CD8-positive, alpha-beta memory T cell (primary cell): ENCODE results near the gene TOM1L2. TPM values are rescaled to one million over a fixed set of nuclear protein-coding genes. Genes with fewer than 3 reads are reported as not detected.

Experiments
- CTCF ChIA-PET: fragments of 350-600 bp; sonication (Branson Sonifier 250); formaldehyde crosslinking; loops from one replicate; lab custom pipeline; 2021; ENCODE audit warnings: antibody characterized with exemption; lab: Charles Lee
- POLR2A ChIA-PET: fragments of 350-600 bp; sonication (Branson Sonifier 250); formaldehyde crosslinking; loops from one replicate; lab custom pipeline; 2021; ENCODE audit warnings: antibody characterized with exemption; lab: Charles Lee
- DNase-seq, 5 donors: peaks; one replicate each; pipeline versions ENCODE4 v3.0.0 to v3.0.0-alpha.2; 2020 to 2022; ENCODE audit warnings: mixed read lengths in 1 of 5
- H3K27ac ChIP-seq: one replicate; pipeline ENCODE4 v1.7.0; 2013; ENCODE audit warnings: low read depth, mild to moderate bottlenecking, low read length, moderate library complexity
- H3K27me3 ChIP-seq: 2 replicates; pipeline ENCODE4 v1.7.0; 2013; ENCODE audit warnings: low read length, mild to moderate bottlenecking; ENCODE audit not compliant: insufficient read depth, poor library complexity, severe bottlenecking
- H3K36me3 ChIP-seq: 2 replicates; pipeline ENCODE4 v1.7.0; 2013; ENCODE audit warnings: mild to moderate bottlenecking, low read length, moderate library complexity; ENCODE audit not compliant: insufficient read depth
- H3K4me1 ChIP-seq: 2 replicates; pipeline ENCODE4 v1.7.0; 2013; ENCODE audit warnings: mild to moderate bottlenecking, low read length, moderate library complexity; ENCODE audit not compliant: insufficient read depth
- H3K4me3 ChIP-seq: 2 replicates; pipeline ENCODE4 v1.7.0; 2013; ENCODE audit warnings: mild to moderate bottlenecking, low read length
- H3K9me3 ChIP-seq: 2 replicates; pipeline ENCODE4 v1.7.0; 2013; ENCODE audit warnings: mild to moderate bottlenecking, low read length
- H3K27ac Mint-ChIP-seq, 8 donors: one replicate each; pipeline ENCODE4 v1.8.0; 2020 to 2021; ENCODE audit warnings: mixed read lengths in 8 of 8, mild to moderate bottlenecking in 6 of 8, inconsistent platforms in 3 of 8, moderate library complexity in 3 of 8
- H3K27me3 Mint-ChIP-seq, 2 donors: one replicate each; pipeline ENCODE4 v1.8.0; 2020 to 2021; ENCODE audit warnings: mixed read lengths in 2 of 2, mild to moderate bottlenecking in 1 of 2, moderate library complexity in 1 of 2
- H3K36me3 Mint-ChIP-seq, 3 donors: one replicate each; pipeline ENCODE4 v1.8.0; 2020 to 2021; ENCODE audit warnings: mixed read lengths in 3 of 3, inconsistent platforms in 1 of 3, mild to moderate bottlenecking in 1 of 3
- H3K4me1 Mint-ChIP-seq, 3 donors: one replicate each; pipeline ENCODE4 v1.8.0; 2020 to 2021; ENCODE audit warnings: mixed read lengths in 3 of 3, inconsistent platforms in 1 of 3, mild to moderate bottlenecking in 1 of 3
- H3K4me3 Mint-ChIP-seq, 7 donors: one replicate each; pipeline ENCODE4 v1.8.0; 2020 to 2021; ENCODE audit warnings: mixed read lengths in 7 of 7, mild to moderate bottlenecking in 6 of 7, moderate library complexity in 4 of 7, inconsistent platforms in 2 of 7
- H3K9me3 Mint-ChIP-seq, 5 donors: one replicate each; pipeline ENCODE4 v1.8.0; 2020 to 2022; ENCODE audit warnings: mixed read lengths in 5 of 5, mild to moderate bottlenecking in 3 of 5, moderate library complexity in 2 of 5, inconsistent platforms in 1 of 5
- polyA plus RNA-seq: library from polyadenylated mRNA; unstranded; fragments of 300-500 nt; fragmentation: Illumina TruSeq; gene quantifications from one replicate; pipeline ENCODE4 v1.2.3, GENCODE V29; 2021
- total RNA-seq, 2 experiments: library from RNA; stranded (reverse); gene quantifications; one replicate each; pipeline ENCODE4 v1.2.3, GENCODE V29; 2021

Gene TOM1L2
- total and polyA plus RNA-seq, 3 experiments from 2014 or later, result 6.5 to 11.3 (median 10.0) TPM

DNA sequence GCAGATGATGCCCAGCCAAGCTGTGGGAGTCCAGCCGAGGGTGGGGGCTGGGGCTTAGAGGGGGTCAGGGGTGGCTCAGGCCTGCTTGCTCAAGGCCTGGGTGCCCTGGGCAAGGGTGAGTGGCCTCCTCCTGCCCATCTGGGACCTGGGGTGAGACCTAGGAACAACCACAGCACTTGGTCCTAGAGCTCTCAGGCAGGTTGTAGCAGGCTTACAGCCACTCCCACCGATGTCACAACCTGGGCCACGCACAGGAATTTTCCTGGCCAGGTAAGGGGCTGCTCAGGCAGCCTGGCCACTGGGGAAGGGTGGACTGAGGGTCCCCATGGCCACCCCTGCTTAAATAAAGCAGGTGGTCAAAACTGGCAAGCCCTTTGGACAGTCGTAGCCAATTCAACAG is 129.1 kb downstream of the TOM1L2 start:
- Mint-ChIP-seq H3K27me3 (no peaks in the 10 kb centered on the region), H3K27ac (peak overlapping the region in 1 of 8 donors; percentile 46), H3K4me3 (no peak overlapping the region), H3K9me3 (no peaks in the 10 kb centered on the region), H3K4me1 (peaks cover 18 to 46% (median 22%) of the 10 kb centered on the region in 3 donors), H3K36me3 (peaks cover 0 to 2% (median 0%) of the 10 kb centered on the region in 3 donors)
- ChIA-PET POLR2A (no interaction called here), CTCF (no interaction called here)
- no peaks in the 10 kb centered on the region for H3K36me3 ChIP-seq
- H3K27me3 ChIP-seq, result no peaks in the 10 kb centered on the region
- no peak for DNase-seq
- H3K9me3 ChIP-seq, result no peaks in the 10 kb centered on the region
- H3K4me3 ChIP-seq, result no peak overlapping the region
- H3K4me1 ChIP-seq, result peaks cover 33% of the 10 kb centered on the region
- H3K27ac ChIP-seq, result no peak overlapping the region

DNA sequence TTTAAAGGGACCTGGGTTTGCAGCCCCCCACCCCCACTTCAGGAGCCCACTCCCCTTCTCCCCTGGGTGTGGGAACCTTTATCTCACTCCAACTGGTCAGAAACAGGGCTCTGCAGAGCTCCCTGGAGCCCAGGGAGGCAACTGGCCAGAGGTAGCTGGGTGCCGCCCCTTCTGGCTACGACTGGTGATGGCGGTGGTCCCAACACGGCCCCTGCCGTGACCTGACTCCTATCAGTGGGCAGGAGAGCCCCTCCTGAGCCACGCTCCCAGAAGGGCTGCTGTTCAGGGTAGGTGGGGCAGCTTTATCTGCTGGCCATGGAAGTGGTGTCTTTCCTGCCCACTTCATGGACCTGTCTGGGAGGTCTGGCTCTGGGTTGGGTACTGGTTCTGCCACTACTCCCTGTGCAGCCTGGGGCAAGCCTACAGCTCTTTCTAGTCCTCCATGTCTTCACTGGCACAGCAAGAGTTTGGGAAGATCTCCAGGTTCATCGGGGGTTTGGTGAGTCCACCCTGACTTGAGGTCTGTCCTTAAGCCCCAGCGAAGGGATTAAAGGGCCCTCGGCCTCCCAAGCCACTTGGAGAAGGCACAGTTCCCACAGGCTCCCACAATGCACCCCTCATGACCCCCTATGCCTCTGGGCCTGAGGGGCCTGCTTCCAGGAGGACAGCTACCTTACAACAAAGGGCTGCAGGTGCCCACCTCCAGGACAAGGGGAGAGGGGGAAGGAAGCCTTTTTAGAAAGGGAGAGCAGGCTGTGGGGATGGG is 129.9 kb downstream of the TOM1L2 start:
- H3K27ac Mint-ChIP-seq, result peak overlapping the region in 5 of 8 donors; percentile 29 to 94 (median 54)
- no peak overlapping the region for H3K4me3 ChIP-seq

DNA sequence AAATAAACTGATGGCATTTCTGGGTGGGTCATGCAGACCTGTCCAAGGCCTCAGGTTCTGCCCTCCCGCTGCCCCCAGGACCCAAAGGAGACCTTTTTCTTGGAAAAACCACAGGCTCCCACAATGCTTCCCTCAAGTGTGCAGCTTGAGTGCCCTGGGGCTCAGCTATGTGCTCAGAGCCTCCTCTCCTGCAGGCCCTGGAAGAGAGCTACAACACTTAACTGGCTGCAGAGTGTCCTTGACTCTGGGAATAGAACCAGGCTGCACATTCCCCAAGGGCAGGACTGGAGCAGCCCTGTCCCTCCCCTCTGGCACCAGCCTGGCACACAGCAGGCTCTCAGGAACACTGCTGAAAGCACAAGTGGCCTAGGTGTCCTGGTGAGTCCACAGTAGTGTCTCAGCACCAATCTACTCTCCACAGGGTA is 130.6 kb downstream of the TOM1L2 start:
- POLR2A ChIA-PET, result interaction anchor here (1.1 to 1.4 kb wide), 2 partner anchors 8 to 19 kb away, joined by 3 to 6 read pairs; no protein-coding TSS in a partner anchor

More for the DNA sequence above, 129.9 kb downstream of the TOM1L2 start:
- H3K27ac ChIP-seq, result peak overlapping the region; percentile 97
- H3K9me3 Mint-ChIP-seq, result no peaks in the 10 kb centered on the region
- no peaks in the 10 kb centered on the region for H3K9me3 ChIP-seq
- peaks cover 18 to 46% (median 20%) of the 10 kb centered on the region in 3 donors for H3K4me1 Mint-ChIP-seq
- H3K4me1 ChIP-seq, result peaks cover 34% of the 10 kb centered on the region
- CTCF ChIA-PET, result interaction anchor here (1.2 to 1.7 kb wide), 2 partner anchors 20 to 37 kb away, joined by 3 to 5 read pairs; no protein-coding TSS in a partner anchor
- H3K4me3 Mint-ChIP-seq, result peak overlapping the region in 2 of 7 donors; percentile 14 to 69
- H3K27me3 Mint-ChIP-seq, result peaks cover 0 to 2% of the 10 kb centered on the region in 2 donors
- no peaks in the 10 kb centered on the region for H3K27me3 ChIP-seq
- no peak for DNase-seq
- POLR2A ChIA-PET, result interaction anchor here (1.4 kb wide), 1 partner anchor 20 kb away, joined by 3 read pairs; no protein-coding TSS in a partner anchor
- H3K36me3 Mint-ChIP-seq, result peaks cover 0 to 2% (median 0%) of the 10 kb centered on the region in 3 donors
- H3K36me3 ChIP-seq, result no peaks in the 10 kb centered on the region

DNA sequence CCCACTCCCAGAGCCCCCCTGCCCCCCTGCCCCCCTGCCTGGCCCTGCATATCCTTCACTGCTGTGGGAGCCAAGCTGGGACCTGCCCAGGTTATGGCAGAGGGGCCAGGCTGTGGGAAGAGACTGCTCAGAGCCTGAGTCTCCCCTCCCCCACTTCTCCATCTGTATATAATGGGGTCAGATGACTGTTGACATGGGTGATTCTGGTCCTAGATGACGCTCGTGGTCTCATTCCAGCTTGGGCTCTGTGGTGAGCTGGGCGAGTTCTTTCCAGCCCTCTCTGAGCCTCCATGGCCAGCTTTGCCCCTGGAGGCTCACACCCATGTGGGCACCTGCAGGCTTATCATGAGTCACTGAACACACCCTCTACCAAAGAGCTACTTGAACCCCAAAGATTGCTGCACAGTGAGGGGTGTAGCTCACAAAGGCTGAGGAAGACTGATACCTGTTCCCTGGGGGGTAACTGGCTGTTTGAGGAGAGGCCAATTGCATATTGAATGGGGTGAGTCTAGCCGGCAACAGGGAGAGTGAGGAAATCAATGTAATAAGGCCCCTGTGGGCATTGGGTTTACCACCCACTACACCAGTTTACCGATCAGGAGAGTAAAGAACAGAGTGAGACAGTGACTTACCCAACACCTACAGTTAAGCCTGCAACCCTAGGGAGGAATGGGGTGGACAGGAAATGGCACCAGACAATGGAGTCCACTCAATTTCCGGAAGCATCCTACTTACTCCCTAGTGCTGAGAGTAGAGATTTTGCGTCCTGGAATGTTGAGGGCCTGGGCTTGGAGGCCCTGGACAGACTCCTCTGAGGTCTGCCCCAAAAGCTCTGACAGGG is 131.2 kb downstream of the TOM1L2 start:
- no peaks in the 10 kb centered on the region for H3K36me3 ChIP-seq
- peak overlapping the region; percentile 97 for H3K27ac ChIP-seq
- Mint-ChIP-seq H3K27ac (peak overlapping the region; percentile 46 to 95 (median 92)), H3K27me3 (peaks cover 0 to 3% of the 10 kb centered on the region in 2 donors), H3K4me1 (peaks cover 25 to 40% (median 26%) of the 10 kb centered on the region in 3 donors), H3K4me3 (peak overlapping the region; percentile 14 to 91 (median 74)), H3K36me3 (peaks cover 0 to 2% (median 0%) of the 10 kb centered on the region in 3 donors), H3K9me3 (peaks cover 0 to 2% (median 0%) of the 10 kb centered on the region in 5 donors)
- H3K4me1 ChIP-seq, result peaks cover 39% of the 10 kb centered on the region
- ChIA-PET CTCF (interaction anchor here (1.2 to 1.7 kb wide), 2 partner anchors 9 to 36 kb away, joined by 5 to 8 read pairs; no protein-coding TSS in a partner anchor), POLR2A (interaction anchor here (0.5 to 1.4 kb wide), 3 partner anchors 8 to 19 kb away, joined by 3 to 6 read pairs (median 3); no protein-coding TSS in a partner anchor)
- peak in 1 of 5 donors; percentile 32 for DNase-seq
- H3K27me3 ChIP-seq, result no peaks in the 10 kb centered on the region
- H3K9me3 ChIP-seq, result no peaks in the 10 kb centered on the region
- no peak overlapping the region for H3K4me3 ChIP-seq

More for the DNA sequence above, 130.6 kb downstream of the TOM1L2 start:
- Mint-ChIP-seq H3K9me3 (no peaks in the 10 kb centered on the region), H3K27ac (peak overlapping the region in 5 of 8 donors; percentile 46 to 95 (median 94)), H3K4me3 (peak overlapping the region in 4 of 7 donors; percentile 14 to 91 (median 76)), H3K27me3 (peaks cover 0 to 2% of the 10 kb centered on the region in 2 donors), H3K36me3 (peaks cover 0 to 4% (median 0%) of the 10 kb centered on the region in 3 donors), H3K4me1 (peaks cover 22 to 43% (median 24%) of the 10 kb centered on the region in 3 donors)
- no peak overlapping the region for H3K4me3 ChIP-seq
- no peaks in the 10 kb centered on the region for H3K9me3 ChIP-seq
- peak overlapping the region; percentile 97 for H3K27ac ChIP-seq
- no peaks in the 10 kb centered on the region for H3K36me3 ChIP-seq
- DNase-seq, result no peak
- H3K27me3 ChIP-seq, result no peaks in the 10 kb centered on the region
- peaks cover 38% of the 10 kb centered on the region for H3K4me1 ChIP-seq
- CTCF ChIA-PET, result interaction anchor here (1.2 to 1.7 kb wide), 3 partner anchors 8 to 36 kb away, joined by 3 to 8 read pairs (median 5); no protein-coding TSS in a partner anchor

DNA sequence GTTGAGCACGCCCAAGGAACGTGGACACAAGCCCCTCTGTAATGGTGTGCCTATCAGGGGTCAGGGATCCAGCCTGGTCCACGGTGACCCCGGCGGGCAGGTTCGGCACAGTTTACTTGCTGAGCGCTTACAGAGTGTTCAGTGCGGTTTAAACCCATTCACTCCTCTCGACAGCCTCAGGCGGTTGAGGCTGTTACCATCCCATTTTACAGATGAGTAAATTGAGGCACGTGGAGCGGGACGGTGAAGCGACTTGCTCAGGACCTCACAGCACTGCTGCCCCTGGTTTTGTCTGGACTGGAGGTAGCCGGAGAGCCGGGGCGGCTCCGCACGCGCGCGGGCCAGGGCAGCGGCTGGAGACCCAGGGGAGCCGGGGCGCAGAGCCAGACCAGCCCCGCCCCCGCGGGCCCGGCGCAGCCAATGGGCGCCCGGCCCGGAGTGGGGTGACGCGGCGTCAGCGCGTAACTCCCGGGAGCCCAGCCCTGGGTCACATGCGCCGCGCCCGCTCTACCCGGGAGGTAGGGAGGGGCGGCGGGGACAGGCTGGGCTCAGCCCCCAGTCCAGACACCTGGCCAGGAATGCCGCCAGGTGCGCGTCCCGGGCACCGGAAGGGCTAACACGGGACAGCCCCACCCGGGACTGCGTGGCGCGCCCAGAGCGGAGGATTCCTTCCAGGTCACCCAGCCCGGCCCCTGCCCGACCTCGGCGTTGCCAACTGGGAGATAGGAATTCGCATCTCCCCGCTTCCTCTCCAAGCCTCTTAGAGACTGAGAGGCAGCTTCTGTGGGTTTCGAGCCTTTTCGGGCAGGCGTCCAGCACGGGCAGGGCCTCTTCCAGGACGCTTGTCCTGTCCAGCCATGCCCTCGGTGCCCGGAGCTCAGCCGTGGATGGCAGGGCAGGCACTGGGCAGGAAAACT is 132.2 kb downstream of the TOM1L2 start:
- Mint-ChIP-seq H3K4me1 (peaks cover 33 to 49% (median 35%) of the 10 kb centered on the region in 3 donors), H3K9me3 (peaks cover 0 to 3% (median 0%) of the 10 kb centered on the region in 5 donors), H3K27ac (peak overlapping the region; percentile 53 to 99 (median 92)), H3K36me3 (peaks cover 0 to 2% (median 0%) of the 10 kb centered on the region in 3 donors), H3K4me3 (peak overlapping the region; percentile 69 to 88 (median 74)), H3K27me3 (peaks cover 0 to 7% of the 10 kb centered on the region in 2 donors)
- Histone ChIP-seq H3K27ac (peak overlapping the region; percentile 97), H3K36me3 (no peaks in the 10 kb centered on the region), H3K27me3 (no peaks in the 10 kb centered on the region), H3K9me3 (no peaks in the 10 kb centered on the region), H3K4me1 (peaks cover 48% of the 10 kb centered on the region), H3K4me3 (peak overlapping the region; percentile 75)
- CTCF ChIA-PET, result interaction anchor here (1.2 to 1.7 kb wide), 2 partner anchors 10 to 35 kb away, joined by 5 to 8 read pairs; no protein-coding TSS in a partner anchor
- peak; percentile 75 to 81 (median 78) for DNase-seq
- POLR2A ChIA-PET, result interaction anchor here (0.5 to 1.1 kb wide), 2 partner anchors 9 to 14 kb away, joined by 3 to 6 read pairs; no protein-coding TSS in a partner anchor

DNA sequence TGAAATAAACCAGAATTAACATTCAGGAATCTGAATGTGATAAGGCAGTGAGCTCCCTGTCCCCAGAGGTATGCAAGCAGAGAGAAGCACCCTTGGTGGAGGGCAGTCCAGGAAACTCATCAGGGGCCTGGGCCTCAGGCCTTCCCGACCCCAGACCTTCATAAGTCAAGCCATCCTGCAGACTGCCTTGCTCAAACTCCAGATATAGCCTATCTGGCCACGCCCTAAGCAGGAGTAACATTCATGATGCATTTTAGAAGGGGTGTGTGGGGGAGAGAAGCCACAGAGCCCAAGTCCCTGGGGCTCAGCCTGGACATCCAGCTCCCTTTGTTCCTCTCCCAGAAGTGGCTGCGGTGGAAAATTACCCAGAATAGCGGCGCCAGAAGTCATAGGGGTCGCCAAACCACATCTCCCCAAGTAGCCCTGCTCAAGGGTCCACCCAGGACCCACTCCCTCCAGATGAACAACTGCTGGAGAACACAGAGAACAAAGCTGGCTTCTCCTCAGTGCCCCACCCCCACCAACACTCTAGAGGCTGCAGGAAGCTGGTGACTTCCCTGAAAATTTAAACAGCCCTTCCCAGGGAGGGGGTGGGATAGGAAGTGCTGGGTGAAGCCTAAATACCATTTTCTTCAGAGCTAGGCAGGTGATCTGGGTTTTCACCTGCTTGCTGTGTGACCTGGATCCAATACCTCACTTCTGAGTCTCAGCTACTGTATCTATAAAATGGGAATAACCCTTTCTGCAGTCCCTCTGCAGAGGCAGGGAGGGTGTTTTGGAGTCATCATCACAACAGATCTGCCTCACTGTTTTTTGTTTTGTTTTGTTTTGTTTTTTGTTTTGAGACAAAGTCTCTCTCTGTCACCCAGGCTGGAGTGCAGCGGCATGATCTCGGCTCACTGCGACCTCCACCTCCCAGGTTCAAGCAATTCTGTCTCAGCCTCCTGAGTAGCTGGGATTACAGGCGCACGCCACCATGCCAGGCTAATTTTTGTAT is 133.9 kb downstream of the TOM1L2 start:
- Histone ChIP-seq H3K4me1 (peaks cover 65% of the 10 kb centered on the region), H3K4me3 (no peak overlapping the region), H3K9me3 (no peaks in the 10 kb centered on the region), H3K27ac (peak overlapping the region; percentile 97), H3K36me3 (no peaks in the 10 kb centered on the region), H3K27me3 (no peaks in the 10 kb centered on the region)
- H3K4me3 Mint-ChIP-seq, result peak overlapping the region; percentile 74 to 94 (median 88)
- ChIA-PET CTCF (interaction anchor here (0.9 to 1.3 kb wide), 3 partner anchors 11 to 25 kb away, joined by 4 to 5 read pairs (median 5); no protein-coding TSS in a partner anchor), POLR2A (interaction anchor here (0.6 to 1.5 kb wide), 4 partner anchors 11 to 18 kb away, joined by 3 to 4 read pairs (median 3); no protein-coding TSS in a partner anchor)
- no peak for DNase-seq
- H3K9me3 Mint-ChIP-seq, result peaks cover 0 to 3% (median 0%) of the 10 kb centered on the region in 5 donors
- peaks cover 0 to 7% of the 10 kb centered on the region in 2 donors for H3K27me3 Mint-ChIP-seq
- H3K4me1 Mint-ChIP-seq, result peaks cover 50 to 67% (median 52%) of the 10 kb centered on the region in 3 donors
- peaks cover 0 to 6% (median 0%) of the 10 kb centered on the region in 3 donors for H3K36me3 Mint-ChIP-seq
- H3K27ac Mint-ChIP-seq, result peak overlapping the region in 7 of 8 donors; percentile 95 to 99 (median 98)
